ENCODE results near the gene TMEM263. TPM values are rescaled to one million over a fixed set of nuclear protein-coding genes. Genes with fewer than 3 reads are reported as not detected.

TMEM263 gene
- total and polyA plus RNA-seq, 2 of the 13 experiments (the other 11 are each of a cell fraction or from before 2014, with no cell fraction given), result 25.9 to 58.6 TPM

GRCh38 chr12:106975993-106976658 is 20.4 kb downstream of the TMEM263 start (continued):
- TF ChIP-seq ZNF710 (CRISPR knock-in tag; IDR thresholded peaks at IDR 0.05; ENCODE audit: borderline replicate concordance) (peak; percentile 70; the same call in 1 of the 2 replicates), ZNF460 (CRISPR knock-in tag; IDR thresholded peaks at IDR 0.05; ENCODE audit: borderline replicate concordance) (no peak), NR2F6 (IDR thresholded peaks at IDR 0.05) (peak; percentile 26; the same call in 1 of the 2 replicates), NR2F6 (CRISPR knock-in tag; IDR thresholded peaks at IDR 0.05) (no peak), KDM6A (CRISPR knock-in tag; IDR thresholded peaks at IDR 0.05; ENCODE audit: low read depth) (peak; percentile 60), BCL3 (CRISPR knock-in tag; IDR thresholded peaks at IDR 0.05) (no peak), DNMT3B (CRISPR knock-in tag; conservative IDR thresholded peaks at IDR 0.05) (0 out of 2 replicates have a peak, but pooled peaks have one; percentile 24), ZNF646 (CRISPR knock-in tag; IDR thresholded peaks at IDR 0.05) (no peak), ELF3 (CRISPR knock-in tag; IDR thresholded peaks at IDR 0.05) (peak; percentile 44), ZNF317 (CRISPR knock-in tag; IDR thresholded peaks at IDR 0.05) (0 out of 2 replicates have a peak, but pooled peaks have one; percentile 46), HDAC2 (CRISPR knock-in tag; IDR thresholded peaks at IDR 0.05) (peak; percentile 64; the same call in 1 of the 2 replicates), KAT7 (CRISPR knock-in tag; IDR thresholded peaks at IDR 0.05; ENCODE audit: borderline replicate concordance) (0 out of 2 replicates have a peak, but pooled peaks have one; percentile 26), MBD4 (IDR thresholded peaks at IDR 0.05; ENCODE audit: borderline replicate concordance, low read length) (peak; percentile 78), IRF9 (CRISPR knock-in tag; IDR thresholded peaks at IDR 0.05; ENCODE audit: borderline replicate concordance) (no peak), ASH2L (IDR thresholded peaks at IDR 0.05; ENCODE audit: insufficient read length, low read depth, low read length) (peak; percentile 80), FOXO1 (CRISPR knock-in tag; IDR thresholded peaks at IDR 0.05) (peak; percentile 53; the same call in 1 of the 2 replicates), BRCA1 (CRISPR knock-in tag; IDR thresholded peaks at IDR 0.05) (no peak), ZNF639 (CRISPR knock-in tag; conservative IDR thresholded peaks at IDR 0.05) (no peak)
